WERI-Rb-1 (cell line): Measurements from ENCODE around the gene COL6A5.
"Not testable (repeated sequence)": the region's sequence is repeated elsewhere in the genome, so short reads cannot be mapped to it uniquely, and the experiment has no call there.

Source experiments
- DNase-seq: peaks from one replicate; pipeline ENCODE4 v3.0.0-alpha.2; 2020
- H3K27ac ChIP-seq: fragments of 250-450 bp; sonication (Bioruptor Pico); 2 replicates; pipeline ENCODE4 v1.5.1; 2020; ENCODE audit warnings: mild to moderate bottlenecking, moderate library complexity
- H3K27me3 ChIP-seq: fragments of 250-450 bp; sonication (Bioruptor Pico); 2 replicates; pipeline ENCODE4 v1.5.1; 2021; ENCODE audit warnings: mild to moderate bottlenecking, low read depth, moderate library complexity; ENCODE audit not compliant: insufficient read depth, severe bottlenecking
- H3K36me3 ChIP-seq: fragments of 250-450 bp; sonication (Bioruptor Pico); 2 replicates; pipeline ENCODE4 v1.5.1; 2020; ENCODE audit warnings: mild to moderate bottlenecking, moderate library complexity
- H3K4me3 ChIP-seq: 2 replicates; pipeline ENCODE4 v1.5.1; 2011; ENCODE audit warnings: low read depth, mild to moderate bottlenecking, control low read depth, low read length
- H3K9me3 ChIP-seq: fragments of 250-450 bp; sonication (Bioruptor Pico); 2 replicates; pipeline ENCODE4 v1.5.1; 2021; ENCODE audit warnings: mild to moderate bottlenecking, moderate library complexity; ENCODE audit not compliant: severe bottlenecking
- TF ChIP-seq, protein P1 (sequence below): IDR thresholded peaks from 2 replicates; pipeline ENCODE4 v1.5.1; 2011; ENCODE audit warnings: low read depth, mild to moderate bottlenecking, control low read depth, inconsistent platforms, low read length

Gene COL6A5

DNA sequence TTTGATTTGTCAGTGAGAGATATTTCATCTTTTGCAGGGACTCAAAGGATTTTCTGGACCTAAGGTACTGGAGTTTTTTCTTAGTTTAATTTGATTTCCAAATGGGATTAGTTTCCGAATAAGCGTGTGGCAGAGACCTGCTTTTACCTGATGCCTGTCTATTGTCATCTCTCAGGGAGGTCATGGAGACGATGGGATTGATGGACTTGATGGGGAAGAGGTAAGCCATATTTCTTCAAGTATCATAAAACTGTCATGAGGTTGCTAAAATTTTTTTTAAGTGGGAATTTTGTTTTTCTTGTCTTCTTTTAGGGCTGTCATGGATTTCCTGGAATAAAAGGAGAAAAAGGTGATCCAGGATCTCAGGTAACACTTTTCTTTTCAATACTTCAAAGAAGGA, 60.5 kb downstream of the COL6A5 start:
- Histone ChIP-seq H3K4me3 (no peak overlapping the region), H3K27ac (no peak overlapping the region), H3K9me3 (peaks cover 4% of the 10 kb centered on the region), H3K36me3 (no peaks in the 10 kb centered on the region), H3K27me3 (peaks cover 4% of the 10 kb centered on the region)
- no peak for DNase-seq
- TF ChIP-seq, protein P1, sequence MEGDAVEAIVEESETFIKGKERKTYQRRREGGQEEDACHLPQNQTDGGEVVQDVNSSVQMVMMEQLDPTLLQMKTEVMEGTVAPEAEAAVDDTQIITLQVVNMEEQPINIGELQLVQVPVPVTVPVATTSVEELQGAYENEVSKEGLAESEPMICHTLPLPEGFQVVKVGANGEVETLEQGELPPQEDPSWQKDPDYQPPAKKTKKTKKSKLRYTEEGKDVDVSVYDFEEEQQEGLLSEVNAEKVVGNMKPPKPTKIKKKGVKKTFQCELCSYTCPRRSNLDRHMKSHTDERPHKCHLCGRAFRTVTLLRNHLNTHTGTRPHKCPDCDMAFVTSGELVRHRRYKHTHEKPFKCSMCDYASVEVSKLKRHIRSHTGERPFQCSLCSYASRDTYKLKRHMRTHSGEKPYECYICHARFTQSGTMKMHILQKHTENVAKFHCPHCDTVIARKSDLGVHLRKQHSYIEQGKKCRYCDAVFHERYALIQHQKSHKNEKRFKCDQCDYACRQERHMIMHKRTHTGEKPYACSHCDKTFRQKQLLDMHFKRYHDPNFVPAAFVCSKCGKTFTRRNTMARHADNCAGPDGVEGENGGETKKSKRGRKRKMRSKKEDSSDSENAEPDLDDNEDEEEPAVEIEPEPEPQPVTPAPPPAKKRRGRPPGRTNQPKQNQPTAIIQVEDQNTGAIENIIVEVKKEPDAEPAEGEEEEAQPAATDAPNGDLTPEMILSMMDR: no peak

DNA sequence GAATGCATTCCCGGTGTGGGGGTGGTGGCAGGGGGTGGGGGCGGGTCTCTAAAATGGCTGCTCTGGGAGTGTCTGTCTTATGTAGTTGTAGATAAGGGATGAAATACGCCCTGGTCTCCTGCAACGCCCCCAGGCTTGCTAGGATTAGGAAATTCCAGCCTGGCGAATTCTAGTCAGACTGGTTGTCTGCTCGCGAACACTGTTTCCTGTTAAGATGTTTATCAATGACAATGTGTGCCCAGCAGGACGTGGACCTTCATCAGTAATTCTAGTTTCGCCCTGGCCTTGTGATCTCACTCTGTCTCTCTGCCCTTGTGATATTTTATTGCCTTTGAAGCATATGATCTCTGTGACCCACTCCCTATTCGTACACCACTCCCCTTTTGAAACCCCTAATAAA, 62.8 kb downstream of the COL6A5 start:
- not testable (repeated sequence) for H3K36me3 ChIP-seq, H3K4me3 ChIP-seq, DNase-seq, H3K27me3 ChIP-seq, H3K9me3 ChIP-seq, H3K27ac ChIP-seq

DNA sequence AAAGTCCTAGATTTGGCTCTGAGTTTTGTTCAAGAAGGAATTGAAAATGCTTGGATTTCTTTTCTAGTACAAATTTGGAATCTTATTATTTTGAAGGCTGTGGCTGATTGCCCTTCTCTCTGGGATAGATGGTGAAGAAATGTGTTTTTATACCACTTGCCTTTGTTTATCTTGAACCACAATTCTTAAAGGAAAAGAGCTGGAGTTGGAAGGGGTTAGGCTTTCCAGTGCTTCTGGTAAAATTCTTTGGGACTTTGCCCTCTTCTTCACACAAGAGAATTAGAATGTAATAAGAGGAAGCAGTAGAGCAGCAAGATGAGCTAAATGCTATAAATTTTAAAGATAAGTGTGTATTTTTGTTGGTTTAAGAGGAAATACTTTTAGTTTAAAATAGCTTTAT, 65.8 kb downstream of the COL6A5 start:
- Histone ChIP-seq H3K9me3 (peaks cover 4% of the 10 kb centered on the region), H3K27me3 (peaks cover 3% of the 10 kb centered on the region), H3K4me3 (no peak overlapping the region), H3K27ac (no peak overlapping the region), H3K36me3 (no peaks in the 10 kb centered on the region)
- DNase-seq: no peak
- TF ChIP-seq, protein P1: no peak

DNA sequence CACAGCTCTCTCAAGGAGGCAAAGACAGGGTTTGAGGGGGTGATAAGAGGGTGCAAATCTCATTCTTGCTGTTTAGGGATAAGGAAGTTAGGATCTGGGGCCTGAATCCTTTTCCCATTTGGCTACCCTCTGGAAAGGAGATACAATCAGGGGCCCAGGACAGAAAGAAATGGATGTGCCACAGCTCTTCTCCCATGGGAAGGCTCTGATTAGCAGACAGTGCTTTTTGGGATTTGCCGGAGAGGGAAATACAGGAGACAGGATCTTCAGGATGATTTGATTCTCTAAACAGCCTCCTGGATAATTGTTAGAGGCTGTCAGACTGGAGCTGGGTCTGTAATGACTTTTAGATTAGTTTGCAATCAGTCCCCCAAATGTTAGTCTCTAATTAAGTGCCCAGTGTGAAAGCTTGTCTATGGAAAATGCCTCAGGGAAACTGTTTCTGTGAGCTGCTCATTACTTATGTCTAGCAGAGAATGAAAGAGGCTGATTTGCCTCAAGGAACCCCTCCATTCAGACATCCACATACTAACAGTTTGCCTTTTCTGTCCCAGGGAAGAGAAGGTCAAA, 67.6 kb downstream of the COL6A5 start:
- Histone ChIP-seq H3K9me3 (no peaks in the 10 kb centered on the region), H3K36me3 (no peaks in the 10 kb centered on the region), H3K27me3 (peaks cover 3% of the 10 kb centered on the region), H3K27ac (no peak overlapping the region), H3K4me3 (no peak overlapping the region)
- no peak for DNase-seq
- TF ChIP-seq, protein P1: no peak

DNA sequence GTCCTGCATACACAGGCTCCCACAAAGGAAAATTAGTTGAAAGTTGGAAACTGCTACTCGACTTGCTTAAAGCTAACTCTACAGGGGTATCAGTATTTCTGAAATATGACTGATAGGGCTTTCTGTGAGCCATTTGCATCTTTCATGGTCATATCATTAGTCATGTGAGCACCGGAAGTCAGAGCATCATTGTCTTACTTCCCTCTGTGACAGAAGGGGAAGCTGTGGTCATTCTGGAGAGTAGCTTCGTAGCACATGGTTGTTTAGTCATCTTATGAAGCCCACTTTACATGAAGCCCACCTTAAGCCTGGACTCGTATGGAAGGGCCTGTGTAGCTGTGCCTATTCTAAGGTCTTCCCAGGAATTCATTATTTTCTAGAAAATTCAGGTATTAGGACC, 69.0 kb downstream of the COL6A5 start:
- TF ChIP-seq, protein P1: no peak
- Histone ChIP-seq H3K27ac (no peak overlapping the region), H3K36me3 (no peaks in the 10 kb centered on the region), H3K27me3 (peaks cover 3% of the 10 kb centered on the region), H3K9me3 (no peaks in the 10 kb centered on the region), H3K4me3 (no peak overlapping the region)
- no peak for DNase-seq

DNA sequence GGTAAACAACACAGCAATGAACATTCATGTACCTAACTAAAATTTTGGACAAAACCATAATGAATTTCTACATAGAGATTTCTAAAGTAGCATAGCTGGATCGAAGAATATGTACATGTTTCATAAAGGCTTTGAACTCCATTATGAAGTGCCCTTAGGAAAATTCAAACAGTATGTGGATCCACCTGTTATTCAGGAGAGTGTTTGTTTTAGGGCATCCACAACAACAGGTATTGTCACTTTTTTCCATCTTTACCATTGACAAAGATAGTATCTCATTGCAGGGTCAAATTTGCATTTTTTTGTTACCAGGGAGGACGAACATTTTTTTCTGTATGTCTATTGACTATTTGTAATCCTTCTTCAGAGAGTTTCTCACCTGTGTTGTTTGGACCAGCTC, 75.0 kb downstream of the COL6A5 start:
- no peak for DNase-seq
- TF ChIP-seq, protein P1: no peak

More for the DNA sequence above, 75.0 kb downstream of the COL6A5 start:
- Histone ChIP-seq H3K4me3 (no peak overlapping the region), H3K27ac (no peak overlapping the region), H3K9me3 (no peaks in the 10 kb centered on the region), H3K27me3 (no peaks in the 10 kb centered on the region), H3K36me3 (no peaks in the 10 kb centered on the region)
